SK-N-MC (cell line): ENCODE data around the gene RAET1G.

Experiments used
- EZH2 ChIP-seq: fragments of 200-600 bp; sonication (generic); IDR thresholded peaks from one replicate; pipeline ENCODE4 v1.6.1; 2017; ENCODE audit warnings: antibody characterized with exemption
- POLR2AphosphoS5 ChIP-seq: IDR thresholded peaks from 2 replicates; pipeline ENCODE4 v1.6.1; 2012; ENCODE audit warnings: mild to moderate bottlenecking, low read depth, low read length, borderline replicate concordance

GRCh38 chr6:149913085-149913484 lies 9.8 kb downstream of the RAET1G start:
- TF ChIP-seq EZH2 = no peak
- TF ChIP-seq POLR2AphosphoS5 = no peak
